ENCODE data around the gene FOXG1. TPM values are rescaled to one million over a fixed set of nuclear protein-coding genes. Genes with fewer than 3 reads are reported as not detected.

FOXG1 gene
- total RNA-seq, 1 donor from 2014 or later, result 1.8 TPM

DNA sequence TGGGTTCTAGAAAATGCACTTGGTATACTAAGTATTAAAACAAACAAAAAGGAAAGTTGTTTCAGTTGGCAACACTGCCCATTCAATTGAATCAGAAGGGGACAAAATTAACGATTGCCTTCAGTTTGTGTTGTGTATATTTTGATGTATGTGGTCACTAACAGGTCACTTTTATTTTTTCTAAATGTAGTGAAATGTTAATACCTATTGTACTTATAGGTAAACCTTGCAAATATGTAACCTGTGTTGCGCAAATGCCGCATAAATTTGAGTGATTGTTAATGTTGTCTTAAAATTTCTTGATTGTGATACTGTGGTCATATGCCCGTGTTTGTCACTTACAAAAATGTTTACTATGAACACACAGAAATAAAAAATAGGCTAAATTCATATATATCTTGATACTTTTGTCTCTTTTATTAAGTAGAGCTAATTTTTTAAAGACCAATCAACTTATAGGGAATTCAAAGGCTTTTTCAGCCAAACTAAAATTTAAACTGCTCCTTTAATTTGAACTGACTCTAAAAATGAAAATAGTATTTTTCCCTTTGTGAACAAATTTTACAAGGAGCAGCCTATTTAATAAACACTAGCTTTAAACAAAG is 2.8 kb downstream of the FOXG1 start:
- H3K4me1 Mint-ChIP-seq (ENCODE audit: unreplicated experiment), result peaks cover 21% of the 10 kb centered on the region
- peaks cover 39% of the 10 kb centered on the region for H3K27me3 Mint-ChIP-seq (ENCODE audit: unreplicated experiment)
- peaks cover 9% of the 10 kb centered on the region for H3K36me3 Mint-ChIP-seq (ENCODE audit: low read depth, unreplicated experiment)
- no peaks in the 10 kb centered on the region for H3K9me3 Mint-ChIP-seq (ENCODE audit: unreplicated experiment)
- H3K4me3 Mint-ChIP-seq (ENCODE audit: unreplicated experiment), result no peak overlapping the region
- TF ChIP-seq, protein P1, sequence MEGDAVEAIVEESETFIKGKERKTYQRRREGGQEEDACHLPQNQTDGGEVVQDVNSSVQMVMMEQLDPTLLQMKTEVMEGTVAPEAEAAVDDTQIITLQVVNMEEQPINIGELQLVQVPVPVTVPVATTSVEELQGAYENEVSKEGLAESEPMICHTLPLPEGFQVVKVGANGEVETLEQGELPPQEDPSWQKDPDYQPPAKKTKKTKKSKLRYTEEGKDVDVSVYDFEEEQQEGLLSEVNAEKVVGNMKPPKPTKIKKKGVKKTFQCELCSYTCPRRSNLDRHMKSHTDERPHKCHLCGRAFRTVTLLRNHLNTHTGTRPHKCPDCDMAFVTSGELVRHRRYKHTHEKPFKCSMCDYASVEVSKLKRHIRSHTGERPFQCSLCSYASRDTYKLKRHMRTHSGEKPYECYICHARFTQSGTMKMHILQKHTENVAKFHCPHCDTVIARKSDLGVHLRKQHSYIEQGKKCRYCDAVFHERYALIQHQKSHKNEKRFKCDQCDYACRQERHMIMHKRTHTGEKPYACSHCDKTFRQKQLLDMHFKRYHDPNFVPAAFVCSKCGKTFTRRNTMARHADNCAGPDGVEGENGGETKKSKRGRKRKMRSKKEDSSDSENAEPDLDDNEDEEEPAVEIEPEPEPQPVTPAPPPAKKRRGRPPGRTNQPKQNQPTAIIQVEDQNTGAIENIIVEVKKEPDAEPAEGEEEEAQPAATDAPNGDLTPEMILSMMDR (IDR thresholded peaks at IDR 0.05; ENCODE audit: unreplicated experiment), result no peak
- H3K27ac Mint-ChIP-seq (ENCODE audit: unreplicated experiment), result no peak overlapping the region
- DNase-seq (ENCODE audit: low spot score), result no peak

DNA sequence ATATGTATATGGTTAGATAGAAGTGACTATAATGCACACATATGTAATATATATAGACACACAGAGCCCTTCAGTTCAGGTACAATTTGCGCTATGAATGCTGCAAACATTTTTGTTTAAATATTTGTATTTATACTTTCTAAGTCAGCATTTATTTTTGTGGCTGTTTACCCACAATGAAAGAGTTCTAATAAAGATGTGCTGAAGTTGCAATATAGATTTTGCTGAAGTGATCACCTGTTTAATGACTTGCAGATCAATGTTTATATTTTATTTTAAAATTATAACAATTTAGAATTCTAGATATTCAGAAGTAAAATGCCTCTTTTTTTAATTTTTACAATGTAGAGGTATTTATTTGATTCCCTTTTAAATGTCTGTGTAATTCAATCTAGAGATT is 3.5 kb downstream of the FOXG1 start:
- TF ChIP-seq, protein P1 (IDR thresholded peaks at IDR 0.05; ENCODE audit: unreplicated experiment), result no peak
- Mint-ChIP-seq H3K4me3 (ENCODE audit: unreplicated experiment) (no peak overlapping the region), H3K9me3 (ENCODE audit: unreplicated experiment) (no peaks in the 10 kb centered on the region), H3K36me3 (ENCODE audit: low read depth, unreplicated experiment) (peaks cover 9% of the 10 kb centered on the region), H3K27me3 (ENCODE audit: unreplicated experiment) (peaks cover 38% of the 10 kb centered on the region), H3K4me1 (ENCODE audit: unreplicated experiment) (peaks cover 24% of the 10 kb centered on the region), H3K27ac (ENCODE audit: unreplicated experiment) (no peak overlapping the region)
- DNase-seq (ENCODE audit: low spot score), result no peak

DNA sequence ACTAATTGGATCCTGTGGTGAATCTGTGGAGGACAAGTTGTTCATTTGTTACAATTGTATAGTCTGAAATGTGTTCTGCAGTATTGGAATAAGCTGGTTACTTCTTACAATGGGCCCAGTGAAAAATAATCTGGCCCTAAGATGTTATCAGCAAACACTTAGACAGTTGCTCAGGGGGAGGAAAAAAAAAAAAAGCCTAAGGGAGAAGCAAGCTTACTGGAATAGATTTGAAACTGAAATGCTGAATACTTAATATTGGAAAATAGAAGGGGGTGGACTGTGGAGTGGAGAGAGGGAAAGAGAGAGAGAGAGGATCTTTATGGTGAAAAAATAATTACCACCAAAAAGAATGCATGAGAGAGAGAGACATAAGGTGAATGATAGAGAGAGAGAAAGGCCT is 4.0 kb downstream of the FOXG1 start:
- DNase-seq (ENCODE audit: low spot score), result no peak
- Mint-ChIP-seq H3K4me1 (ENCODE audit: unreplicated experiment) (peaks cover 19% of the 10 kb centered on the region), H3K36me3 (ENCODE audit: low read depth, unreplicated experiment) (peaks cover 5% of the 10 kb centered on the region), H3K27ac (ENCODE audit: unreplicated experiment) (no peak overlapping the region), H3K4me3 (ENCODE audit: unreplicated experiment) (no peak overlapping the region), H3K27me3 (ENCODE audit: unreplicated experiment) (peaks cover 34% of the 10 kb centered on the region), H3K9me3 (ENCODE audit: unreplicated experiment) (no peaks in the 10 kb centered on the region)
- TF ChIP-seq, protein P1 (IDR thresholded peaks at IDR 0.05; ENCODE audit: unreplicated experiment), result no peak

DNA sequence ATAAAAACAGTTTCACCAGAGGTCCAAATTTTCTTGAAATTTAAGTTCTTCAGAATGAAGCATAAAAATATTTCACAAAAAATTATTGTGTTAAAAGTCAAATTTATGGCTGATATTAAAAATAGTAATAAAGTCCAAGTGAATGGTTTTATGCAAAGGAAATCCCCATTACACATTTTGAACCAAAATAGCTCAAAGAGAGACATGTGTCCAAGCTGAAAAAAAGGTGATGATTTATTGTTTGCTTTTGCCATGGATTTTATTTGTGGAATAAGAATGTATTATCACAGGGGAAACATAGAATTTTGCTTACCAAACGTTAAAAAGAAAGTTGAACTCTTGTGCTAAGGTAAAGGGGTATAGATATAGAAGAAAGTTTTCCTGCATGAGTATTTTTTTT is 4.6 kb downstream of the FOXG1 start:
- no peak overlapping the region for H3K4me3 Mint-ChIP-seq (ENCODE audit: unreplicated experiment)
- TF ChIP-seq, protein P1 (IDR thresholded peaks at IDR 0.05; ENCODE audit: unreplicated experiment), result no peak
- no peak for DNase-seq (ENCODE audit: low spot score)
- H3K27me3 Mint-ChIP-seq (ENCODE audit: unreplicated experiment), result peaks cover 34% of the 10 kb centered on the region
- no peak overlapping the region for H3K27ac Mint-ChIP-seq (ENCODE audit: unreplicated experiment)
- H3K36me3 Mint-ChIP-seq (ENCODE audit: low read depth, unreplicated experiment), result peaks cover 5% of the 10 kb centered on the region
- no peaks in the 10 kb centered on the region for H3K9me3 Mint-ChIP-seq (ENCODE audit: unreplicated experiment)
- H3K4me1 Mint-ChIP-seq (ENCODE audit: unreplicated experiment), result peaks cover 16% of the 10 kb centered on the region

DNA sequence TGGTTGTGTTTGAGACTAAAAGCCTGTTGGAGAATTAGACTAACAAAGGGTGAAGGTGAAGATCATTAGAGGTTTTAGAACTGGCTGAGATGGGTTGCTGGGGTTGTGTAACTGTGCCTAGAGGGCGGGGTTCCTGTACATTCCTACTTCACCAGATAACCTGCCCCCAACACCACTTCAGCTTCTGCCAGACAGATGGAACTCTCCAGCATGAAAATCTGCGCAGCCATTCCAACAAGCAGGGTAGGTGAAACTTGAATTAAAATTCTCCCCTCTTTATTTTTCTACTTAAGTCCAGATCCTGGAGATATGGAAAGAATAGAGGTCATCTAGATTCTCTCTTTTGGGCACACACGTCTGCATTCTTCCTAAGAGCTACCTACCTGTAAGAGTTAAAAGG is 6.0 kb downstream of the FOXG1 start:
- no peak overlapping the region for H3K27ac Mint-ChIP-seq (ENCODE audit: unreplicated experiment)
- peaks cover 5% of the 10 kb centered on the region for H3K36me3 Mint-ChIP-seq (ENCODE audit: low read depth, unreplicated experiment)
- H3K4me3 Mint-ChIP-seq (ENCODE audit: unreplicated experiment), result no peak overlapping the region
- peaks cover 15% of the 10 kb centered on the region for H3K4me1 Mint-ChIP-seq (ENCODE audit: unreplicated experiment)
- TF ChIP-seq, protein P1 (IDR thresholded peaks at IDR 0.05; ENCODE audit: unreplicated experiment), result no peak
- no peaks in the 10 kb centered on the region for H3K9me3 Mint-ChIP-seq (ENCODE audit: unreplicated experiment)
- H3K27me3 Mint-ChIP-seq (ENCODE audit: unreplicated experiment), result peaks cover 32% of the 10 kb centered on the region
- DNase-seq (ENCODE audit: low spot score), result no peak

All from endothelial cell (in vitro differentiated cells).